GM12892 (cell line): Measurements from ENCODE around the gene RAB33A.

Source experiments
- POLR2A ChIP-seq: IDR thresholded peaks from 2 replicates; pipeline ENCODE4 v1.6.1; 2011; ENCODE audit warnings: low read depth, low read length, control low read depth
- POLR2AphosphoS5 ChIP-seq: IDR thresholded peaks from 2 replicates; pipeline ENCODE4 v1.6.1; 2011; ENCODE audit warnings: low read depth, low read length, control low read depth
- TAF1 ChIP-seq: IDR thresholded peaks from 2 replicates; pipeline ENCODE4 v1.6.1; 2011; ENCODE audit warnings: low read depth, mild to moderate bottlenecking, control low read depth, low read length, borderline replicate concordance

DNA sequence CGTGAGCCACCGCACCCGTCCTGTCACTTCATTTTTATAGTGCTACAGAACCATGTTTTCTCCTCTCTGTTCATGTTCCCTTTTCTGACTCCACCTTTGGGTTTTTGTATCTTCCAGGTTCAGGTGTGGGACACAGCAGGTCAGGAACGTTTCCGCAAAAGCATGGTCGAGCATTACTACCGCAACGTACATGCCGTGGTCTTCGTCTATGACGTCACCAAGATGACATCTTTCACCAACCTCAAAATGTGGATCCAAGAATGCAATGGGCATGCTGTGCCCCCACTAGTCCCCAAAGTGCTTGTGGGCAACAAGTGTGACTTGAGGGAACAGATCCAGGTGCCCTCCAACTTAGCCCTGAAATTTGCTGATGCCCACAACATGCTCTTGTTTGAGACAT, 12.4 kb downstream of the RAB33A start:
- TF ChIP-seq TAF1 (no peak), POLR2AphosphoS5 (no peak), POLR2A (no peak)
